Measurements from ENCODE around the gene ZC3H7B. TPM values are rescaled to one million over a fixed set of nuclear protein-coding genes. Genes with fewer than 3 reads are reported as not detected.

ZC3H7B gene
- polyA plus RNA-seq, 2 of the 4 experiments (the other 2 are of a cell fraction) = 12.4 to 22.8 TPM

GRCh38 chr22:41380993-41381328, 79.6 kb downstream of the ZC3H7B start:
- H3K4me3 ChIP-seq = peak overlapping the region; percentile 99
- ChIA-PET CTCF (interaction anchor here (0.6 to 1.1 kb wide), 2 partner anchors 20 to 137 kb away, joined by 4 read pairs; no protein-coding TSS in a partner anchor), POLR2A (interaction anchor here (0.5 to 2.6 kb wide), 9 partner anchors 14 to 183 kb away, joined by 3 to 27 read pairs (median 6); partner anchors contain the start of genes TOB2 and ZC3H7B)
- WGBS (ENCODE audit: missing lambda C conversion rate) = 0% methylated on average over 6 of the region's 22 CpGs
- ATAC-seq = peak; percentile 55 to 59
- TF ChIP-seq E2F6 (IDR thresholded peaks at IDR 0.05; ENCODE audit: borderline replicate concordance, low read depth) (0 out of 2 replicates have a peak, but pooled peaks have one; percentile 49), BHLHE40 (IDR thresholded peaks at IDR 0.05; ENCODE audit: low read depth, low read length) (peak; percentile 45), HOXA7 (CRISPR knock-in tag; IDR thresholded peaks at IDR 0.05) (no peak), JUN (IDR thresholded peaks at IDR 0.05) (no peak; a peak in 1 of 5 replicates)
- H3K9me3 ChIP-seq = no peaks in the 10 kb centered on the region
- no peak for FAIRE-seq
- H3K4me2 ChIP-seq = peak overlapping the region; percentile 95
- H3K27ac ChIP-seq = peak overlapping the region; percentile 96 to 98
- peaks cover 13% of the 10 kb centered on the region; the same call in 2 of the 3 replicates for H3K4me1 ChIP-seq
- DNase-seq (ENCODE audit: low read depth in 1 of 2, low spot score in 1 of 2) = peak; percentile 37 to 48

- H3K4me2 ChIP-seq = peak within 1 kb of the TSS; percentile 95
- H3K4me3 ChIP-seq = peak within 1 kb of the TSS; percentile 99
- no peak for TF ChIP-seq POLR2A (IDR thresholded peaks at IDR 0.05; ENCODE audit: low read length)
- TF ChIP-seq, protein P1, sequence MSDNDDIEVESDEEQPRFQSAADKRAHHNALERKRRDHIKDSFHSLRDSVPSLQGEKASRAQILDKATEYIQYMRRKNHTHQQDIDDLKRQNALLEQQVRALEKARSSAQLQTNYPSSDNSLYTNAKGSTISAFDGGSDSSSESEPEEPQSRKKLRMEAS (IDR thresholded peaks at IDR 0.05) = peak; percentile 89
- no peak for TF ChIP-seq CBX2 (IDR thresholded peaks at IDR 0.05; ENCODE audit: borderline replicate concordance, low read depth)
- TF ChIP-seq GATA3 (IDR thresholded peaks at IDR 0.05; ENCODE audit: borderline replicate concordance) = peak; percentile 35; the same call in 1 of the 2 replicates
- TF ChIP-seq NPAS2 (CRISPR knock-in tag; IDR thresholded peaks at IDR 0.05; ENCODE audit: borderline replicate concordance) = peak; percentile 83; the same call in 1 of the 2 replicates
- TF ChIP-seq, protein P2, sequence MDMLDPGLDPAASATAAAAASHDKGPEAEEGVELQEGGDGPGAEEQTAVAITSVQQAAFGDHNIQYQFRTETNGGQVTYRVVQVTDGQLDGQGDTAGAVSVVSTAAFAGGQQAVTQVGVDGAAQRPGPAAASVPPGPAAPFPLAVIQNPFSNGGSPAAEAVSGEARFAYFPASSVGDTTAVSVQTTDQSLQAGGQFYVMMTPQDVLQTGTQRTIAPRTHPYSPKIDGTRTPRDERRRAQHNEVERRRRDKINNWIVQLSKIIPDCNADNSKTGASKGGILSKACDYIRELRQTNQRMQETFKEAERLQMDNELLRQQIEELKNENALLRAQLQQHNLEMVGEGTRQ (IDR thresholded peaks at IDR 0.05) = peak; percentile 87
- FAIRE-seq (no peak), DNase-seq (ENCODE audit: low read depth in 1 of 2, low spot score in 1 of 2) (peak; percentile 97), ATAC-seq (peak; percentile 91 to 97)
- ChIA-PET CTCF (interaction anchor here (0.6 to 2.8 kb wide), 4 partner anchors 19 to 145 kb away, joined by 3 to 12 read pairs (median 4); no protein-coding TSS in a partner anchor), POLR2A (interaction anchor here (0.5 to 2.6 kb wide), 13 partner anchors 14 to 1257 kb away, joined by 3 to 27 read pairs (median 5); partner anchors contain the start of genes RANGAP1, RBX1, TOB2 and ZC3H7B)
- H3K27ac ChIP-seq = peak within 1 kb of the TSS; percentile 96 to 98
- peaks cover 13% of the 10 kb centered on the region; the same call in 2 of the 3 replicates for H3K4me1 ChIP-seq
- 0% methylated on average over 16 of the region's 84 CpGs for WGBS (ENCODE audit: missing lambda C conversion rate)
- H3K9me3 ChIP-seq = no peaks in the 10 kb centered on the region
Measured at GRCh38 chr22:41381329-41382097, 80.2 kb downstream of the ZC3H7B start, which contains the start of gene TEF. TEF (plus strand) TSS chr22:41381942; CDS start chr22:41382045, 103 bp downstream.

- ChIA-PET CTCF (interaction anchor here (0.9 to 2.8 kb wide), 3 partner anchors 21 to 145 kb away, joined by 3 to 12 read pairs (median 5); no protein-coding TSS in a partner anchor), POLR2A (interaction anchor here (0.7 to 2.6 kb wide), 5 partner anchors 21 to 431 kb away, joined by 3 to 27 read pairs (median 5); partner anchors contain the start of genes RBX1, TOB2 and ZC3H7B)
- no CpG with 5 or more reads among the region's 35 CpGs for WGBS (ENCODE audit: missing lambda C conversion rate)
- Histone ChIP-seq H3K9me3 (no peaks in the 10 kb centered on the region), H3K27ac (peak overlapping the region; percentile 96 to 98), H3K4me3 (peak overlapping the region; percentile 99), H3K4me1 (peaks cover 13% of the 10 kb centered on the region; the same call in 2 of the 3 replicates), H3K4me2 (peak overlapping the region; percentile 95)
- peak; percentile 53 to 57 for ATAC-seq
- TF ChIP-seq ZFP36 (IDR thresholded peaks at IDR 0.05; ENCODE audit: borderline replicate concordance, partially characterized antibody) (no peak), PHF8 (IDR thresholded peaks at IDR 0.05; ENCODE audit: borderline replicate concordance, low read depth) (0 out of 2 replicates have a peak, but pooled peaks have one; percentile 18)
- no peak for FAIRE-seq
- peak; percentile 29 to 53 for DNase-seq (ENCODE audit: low read depth in 1 of 2, low spot score in 1 of 2)
Measured at GRCh38 chr22:41382098-41382578, 80.8 kb downstream of the ZC3H7B start.

GRCh38 chr22:41382610-41383009, 81.3 kb downstream of the ZC3H7B start:
- peak overlapping the region in 1 of 2 experiments; percentile 96; a peak in 4 of 6 replicates for H3K27ac ChIP-seq
- DNase-seq (ENCODE audit: low read depth in 1 of 2, low spot score in 1 of 2) (no peak), FAIRE-seq (no peak), ATAC-seq (no peak)
- H3K4me3 ChIP-seq = peak overlapping the region; percentile 99
- peak overlapping the region; percentile 95 for H3K4me2 ChIP-seq
- H3K4me1 ChIP-seq = peaks cover 13% of the 10 kb centered on the region; the same call in 2 of the 3 replicates
- 91% methylated on average over 9 of the region's 19 CpGs for WGBS (ENCODE audit: missing lambda C conversion rate)
- ChIA-PET POLR2A (interaction anchor here (2.5 to 2.6 kb wide), 2 partner anchors 20 to 63 kb away, joined by 20 to 27 read pairs; partner anchors contain the start of gene TOB2), CTCF (interaction anchor here (2.0 to 2.8 kb wide), 2 partner anchors 21 to 135 kb away, joined by 5 to 12 read pairs; no protein-coding TSS in a partner anchor)
- no peak for TF ChIP-seq KDM1A (IDR thresholded peaks at IDR 0.05; ENCODE audit: low read depth)
- no peak for TF ChIP-seq TFCP2L1 (CRISPR knock-in tag; IDR thresholded peaks at IDR 0.05)
- no peak for TF ChIP-seq RCOR1 (IDR thresholded peaks at IDR 0.05; ENCODE audit: low read depth, low read length)
- no peak for TF ChIP-seq NFE2L2 (conservative IDR thresholded peaks at IDR 0.05; ENCODE audit: low read length)
- no peak for TF ChIP-seq FOSL2 (IDR thresholded peaks at IDR 0.05)
- no peak for TF ChIP-seq FOSL2 (CRISPR knock-in tag; IDR thresholded peaks at IDR 0.05)
- no peak for TF ChIP-seq ZSCAN20 (CRISPR knock-in tag; IDR thresholded peaks at IDR 0.05)
- TF ChIP-seq HOXA7 (CRISPR knock-in tag; IDR thresholded peaks at IDR 0.05) = no peak
- TF ChIP-seq, protein P2 (IDR thresholded peaks at IDR 0.05) = no peak
- no peak for TF ChIP-seq ATOH8 (CRISPR knock-in tag; IDR thresholded peaks at IDR 0.05; ENCODE audit: low read depth)
- no peak for TF ChIP-seq EHMT2 (IDR thresholded peaks at IDR 0.05; ENCODE audit: low read depth)
- H3K9me3 ChIP-seq = no peaks in the 10 kb centered on the region

Data from A549 (cell line).